HG03139 (cell line): ENCODE results near the gene SLC7A7.
"Not testable (repeated sequence)": the region's sequence is repeated elsewhere in the genome, so short reads cannot be mapped to it uniquely, and the experiment has no call there.

Experiments
- ATAC-seq: cut with Tn5 transposase; IDR thresholded peaks from one replicate; pipeline ENCODE4 v1.9.1; 2021; ENCODE audit not compliant: unreplicated experiment

SLC7A7 gene

DNA sequence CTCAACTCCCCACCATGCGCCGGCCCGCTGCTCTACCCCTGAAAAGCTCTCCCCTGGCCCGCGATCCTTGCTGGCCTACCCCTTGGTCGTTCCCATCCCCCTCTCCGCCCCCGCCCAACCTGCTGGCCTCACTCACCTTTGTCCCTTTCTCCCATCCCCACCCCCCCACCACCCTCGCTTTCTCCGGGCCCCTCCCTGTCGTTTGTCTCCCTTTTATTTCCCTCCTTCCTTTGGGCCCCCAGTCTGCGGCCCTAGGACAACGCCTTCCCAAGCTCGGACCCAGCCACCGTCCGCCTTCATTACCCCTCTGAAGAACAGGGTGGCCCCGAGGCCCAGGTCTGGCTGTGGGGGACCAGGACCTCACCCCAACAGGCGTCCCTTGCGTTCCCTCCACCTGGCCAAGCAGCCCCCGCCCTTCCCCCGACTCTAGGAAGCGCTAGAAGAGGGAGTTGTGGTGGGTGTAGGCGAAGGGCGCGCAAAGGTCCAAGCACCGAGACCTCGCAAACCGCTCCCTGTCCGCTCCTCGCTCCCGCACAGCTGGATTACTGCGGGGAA is 6.9 kb upstream of the SLC7A7 start:
- ATAC-seq: no peak

DNA sequence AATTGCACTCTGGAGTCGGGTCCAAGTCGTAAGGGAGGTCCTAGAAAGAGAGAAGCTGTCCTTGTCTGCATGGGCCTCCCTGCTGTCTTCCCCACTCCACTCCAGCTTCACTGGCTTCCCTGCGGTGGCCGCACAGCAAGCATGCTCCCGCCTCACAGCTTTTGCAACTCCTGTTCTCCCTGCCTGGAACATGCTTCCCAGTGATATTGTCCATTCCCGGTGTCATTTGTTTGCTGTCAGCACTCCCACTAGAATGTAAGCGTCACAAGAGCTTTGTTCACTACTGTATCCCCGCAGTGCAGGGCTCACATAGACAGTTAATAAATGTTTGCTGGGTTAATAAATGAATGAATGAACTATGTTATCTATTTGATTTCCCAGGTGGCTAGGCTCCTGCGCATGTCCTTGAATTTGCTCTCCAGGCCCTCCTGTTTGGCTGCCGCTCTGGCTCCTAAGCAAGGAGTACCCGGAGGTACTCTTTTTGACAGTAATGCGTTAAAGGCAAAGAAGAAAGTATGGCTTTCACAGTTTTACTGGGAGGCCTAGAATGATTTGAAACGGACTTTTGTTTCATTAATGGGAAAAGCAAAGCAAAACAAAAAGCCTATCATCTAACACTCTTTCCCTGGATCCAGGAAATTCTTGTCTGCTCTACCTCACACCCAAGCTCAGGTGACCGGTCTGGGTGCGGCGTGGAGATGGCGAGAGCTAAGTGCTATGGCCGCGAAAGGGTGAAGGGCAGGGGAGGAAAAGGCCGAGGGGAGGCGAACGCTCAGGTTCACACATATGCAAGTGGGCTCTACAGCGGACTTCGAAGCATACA is 6.2 kb upstream of the SLC7A7 start:
- no peak for ATAC-seq

DNA sequence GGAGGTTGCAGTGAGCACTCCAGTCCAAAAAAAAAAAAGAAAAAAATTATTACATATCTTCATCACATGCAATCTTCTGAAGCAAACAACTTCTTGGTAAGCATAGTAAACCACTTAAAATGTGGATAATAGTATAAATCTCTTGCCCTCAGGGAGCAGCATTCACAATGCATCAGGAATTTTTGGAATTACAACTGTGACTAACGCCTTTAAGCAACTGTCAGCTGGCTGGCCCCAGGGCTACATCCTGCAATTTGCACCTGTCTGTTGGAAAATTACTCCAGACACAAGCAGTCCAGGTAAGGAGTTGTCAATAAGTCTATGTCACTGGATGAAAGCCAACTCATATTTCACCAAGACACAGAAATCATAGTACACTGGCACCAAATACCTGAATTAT is 5.5 kb upstream of the SLC7A7 start:
- ATAC-seq: no peak

DNA sequence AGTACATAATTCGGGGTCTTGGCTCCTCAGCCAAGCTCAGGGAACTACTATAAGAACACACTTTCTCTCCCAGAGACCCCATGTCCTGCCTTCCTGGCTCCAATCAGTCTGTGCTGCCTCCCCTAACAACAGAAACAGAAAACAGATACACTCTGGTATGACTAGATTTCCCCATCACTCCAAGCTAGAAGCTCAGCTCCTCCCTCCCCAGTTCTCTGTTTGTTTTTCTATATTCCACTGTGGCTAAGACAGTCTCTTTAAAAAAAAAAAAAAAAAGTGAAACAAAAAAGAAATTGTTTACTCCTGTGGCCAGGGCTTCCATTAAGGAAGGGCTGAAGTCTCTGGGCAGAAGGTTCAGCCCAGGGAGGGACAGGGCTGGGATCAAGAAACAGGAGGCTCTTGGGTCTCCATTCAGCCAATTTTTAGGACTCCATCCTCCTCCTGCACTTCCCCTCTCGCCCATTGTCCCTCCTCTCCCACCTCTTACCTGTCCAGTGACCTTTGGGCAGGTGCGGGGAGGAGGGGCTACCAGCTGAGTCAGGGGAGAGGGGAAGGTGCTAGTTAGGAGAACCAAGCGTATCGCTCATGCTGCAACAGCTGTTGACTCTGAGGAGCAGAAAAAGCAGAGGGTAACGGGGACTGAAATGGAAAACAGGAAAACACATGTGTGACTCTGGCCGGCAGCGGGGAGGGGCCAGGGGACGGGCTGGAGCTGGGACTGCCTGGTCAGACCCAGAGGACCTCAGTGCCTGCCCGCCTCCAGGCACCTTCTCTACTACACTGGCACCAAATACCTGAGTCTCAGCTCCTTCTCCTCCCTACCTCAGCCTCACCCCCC is 4.1 kb upstream of the SLC7A7 start:
- no peak for ATAC-seq

DNA sequence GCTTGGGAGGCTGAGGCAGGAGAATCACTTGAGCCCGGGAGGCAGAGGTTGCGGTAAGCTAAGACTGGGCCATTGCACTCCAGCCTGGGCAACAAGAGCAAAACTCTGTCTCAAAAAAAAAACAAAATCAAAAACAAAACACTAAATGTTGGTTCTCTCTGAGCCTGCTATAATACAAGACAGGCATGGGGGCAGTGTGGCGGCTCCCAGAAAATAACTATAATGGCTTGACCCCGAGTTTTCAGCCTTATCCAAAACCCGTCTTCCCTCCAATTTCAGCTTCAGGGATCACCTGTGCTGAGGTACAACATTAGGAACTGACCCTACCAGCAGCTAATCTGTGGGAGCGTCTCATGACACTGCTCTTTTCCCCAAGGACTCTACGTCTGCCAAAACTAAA is 862 bp downstream of the SLC7A7 start:
- ATAC-seq: no peak

DNA sequence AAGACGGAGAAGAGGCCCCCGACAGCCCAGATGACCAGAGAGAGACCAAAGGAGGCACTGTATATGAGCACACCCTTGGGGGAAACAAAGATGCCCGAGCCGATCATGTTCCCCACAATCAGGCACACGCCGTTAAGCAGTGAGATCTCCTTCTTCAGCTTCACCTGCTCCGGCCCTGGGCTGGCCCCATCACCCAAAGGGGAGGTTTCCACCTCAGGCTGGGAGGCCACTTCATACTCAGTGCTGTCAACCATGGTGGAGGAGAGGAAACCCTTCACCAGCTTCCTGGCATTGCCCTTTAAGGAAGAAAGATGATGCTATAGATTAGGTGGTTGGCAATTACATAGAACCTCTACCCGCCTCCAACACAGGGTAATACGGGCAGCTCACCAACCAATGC is 2.1 kb downstream of the SLC7A7 start:
- ATAC-seq: no peak

DNA sequence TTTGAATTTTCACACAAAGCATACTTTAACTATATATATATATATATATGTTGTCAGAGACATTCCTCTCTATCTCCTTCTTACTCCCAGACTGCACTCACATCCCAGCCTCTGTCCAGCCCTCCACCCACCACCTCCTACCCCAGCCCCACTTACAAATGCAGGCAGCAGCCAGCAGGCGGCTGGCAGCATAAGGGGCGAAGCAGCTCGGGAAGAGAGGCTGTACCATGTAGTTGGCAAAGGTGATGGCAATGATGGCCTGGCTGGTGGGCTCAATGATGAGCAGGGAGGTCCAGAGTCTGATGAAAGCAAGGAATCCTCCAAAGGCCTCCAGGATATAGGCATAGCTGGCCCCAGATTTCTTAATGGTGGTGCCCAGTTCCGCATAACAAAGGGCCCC is 2.5 kb downstream of the SLC7A7 start:
- ATAC-seq: no peak

DNA sequence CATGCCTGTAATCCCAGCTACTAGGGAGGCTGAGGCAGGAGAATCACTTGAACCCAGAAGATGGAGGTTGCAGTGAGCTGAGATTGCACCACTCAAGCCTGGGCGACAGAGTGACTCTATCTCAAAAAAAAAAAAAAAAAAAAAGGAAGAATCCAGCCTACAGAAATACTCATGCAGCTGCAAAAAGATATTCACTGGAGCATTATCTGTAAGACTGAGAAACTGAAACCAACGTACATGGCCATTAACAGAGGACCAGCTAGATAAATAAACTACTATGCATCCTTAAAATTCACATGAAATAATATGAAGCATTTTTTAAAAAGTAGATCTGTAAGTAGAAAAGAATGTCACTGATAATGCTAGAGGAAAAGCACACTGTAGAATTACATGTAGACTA is 3.5 kb downstream of the SLC7A7 start:
- ATAC-seq: no peak

DNA sequence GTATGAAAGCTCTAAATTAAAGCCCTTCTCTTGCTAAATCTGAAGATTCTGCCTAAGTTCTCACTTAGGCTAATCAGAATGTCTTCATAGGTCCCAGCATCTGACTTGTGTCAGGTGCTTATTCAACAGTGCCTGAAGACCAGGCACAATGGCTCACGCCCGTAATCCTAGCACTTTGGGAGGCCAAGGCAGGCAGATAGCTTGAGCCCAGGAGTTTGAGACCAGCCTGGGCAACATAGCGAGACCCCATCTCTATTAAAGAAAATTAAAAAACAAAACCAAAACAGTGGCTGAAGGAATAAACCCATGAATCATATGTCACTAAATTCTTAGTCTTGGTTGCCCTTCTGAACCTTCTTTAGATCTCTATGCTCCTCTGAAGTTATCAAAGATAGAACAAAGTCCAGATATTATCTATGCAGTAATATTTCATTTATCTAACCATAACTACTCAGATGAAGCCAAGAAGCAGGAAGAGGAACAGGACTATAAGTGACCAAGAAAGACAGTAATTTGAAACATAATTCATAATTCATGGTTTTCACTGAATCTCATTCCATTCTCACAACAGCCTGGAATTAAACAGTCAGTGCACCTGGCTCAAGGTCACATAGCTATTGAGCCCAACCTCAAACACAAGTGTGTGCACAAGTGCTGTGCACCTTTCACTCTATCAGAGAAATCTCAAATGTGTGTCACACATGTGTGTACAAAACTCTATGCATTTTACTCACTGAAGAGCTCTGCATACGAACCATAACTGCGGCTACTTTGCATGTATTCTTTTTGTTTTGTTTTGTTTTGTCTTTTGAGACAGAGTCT is 6.6 kb downstream of the SLC7A7 start:
- no peak for ATAC-seq

DNA sequence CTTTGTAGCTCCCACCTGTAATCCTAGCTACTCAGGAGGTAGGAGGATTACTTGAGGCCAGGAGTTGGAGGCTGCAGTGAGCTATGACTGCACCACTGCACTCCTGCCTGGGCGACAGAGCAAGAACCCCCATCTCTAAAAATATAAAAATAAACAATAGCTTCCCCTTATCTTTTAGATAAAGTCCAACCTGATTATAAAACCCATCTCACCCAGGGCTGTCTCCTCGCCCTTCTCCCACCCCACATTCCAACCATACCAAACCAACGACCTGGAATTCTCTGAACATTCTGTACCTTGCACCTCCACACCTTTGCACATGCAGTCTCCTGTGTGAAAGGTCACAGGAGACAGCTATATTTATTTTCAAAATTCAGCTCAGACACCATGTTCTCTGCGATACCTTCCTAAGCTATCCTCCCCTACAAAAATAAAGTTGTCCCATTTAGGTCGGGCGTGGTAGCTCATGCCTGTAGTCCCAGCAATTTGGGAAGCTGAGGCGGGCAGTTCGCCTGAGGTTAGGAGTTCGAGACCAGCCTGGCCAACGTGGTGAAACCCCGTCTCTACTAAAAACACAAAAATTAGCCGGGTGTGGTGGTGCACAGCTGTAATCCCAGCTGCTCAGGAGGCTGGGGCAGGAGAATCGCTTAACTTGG is 7.7 kb downstream of the SLC7A7 start:
- no peak for ATAC-seq

DNA sequence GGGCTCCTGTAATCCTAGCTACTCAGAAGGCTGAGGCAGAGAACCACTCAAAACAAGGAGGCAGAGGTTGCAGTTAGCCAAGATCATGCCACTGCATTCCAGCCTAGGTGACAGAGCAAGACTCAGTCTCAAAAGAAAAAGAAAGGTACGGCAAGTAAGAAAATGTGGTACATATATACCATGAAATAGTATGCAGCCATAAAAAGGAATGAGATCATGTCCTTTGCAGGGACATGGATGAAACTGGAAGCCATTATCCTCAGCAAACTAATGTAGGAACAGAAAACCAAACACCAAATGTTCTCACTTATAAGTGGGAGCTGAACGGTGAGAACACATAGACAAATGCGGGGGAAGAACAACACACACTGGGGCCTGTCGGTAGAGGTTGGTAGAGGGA is 10.0 kb downstream of the SLC7A7 start:
- ATAC-seq: not testable (repeated sequence)

DNA sequence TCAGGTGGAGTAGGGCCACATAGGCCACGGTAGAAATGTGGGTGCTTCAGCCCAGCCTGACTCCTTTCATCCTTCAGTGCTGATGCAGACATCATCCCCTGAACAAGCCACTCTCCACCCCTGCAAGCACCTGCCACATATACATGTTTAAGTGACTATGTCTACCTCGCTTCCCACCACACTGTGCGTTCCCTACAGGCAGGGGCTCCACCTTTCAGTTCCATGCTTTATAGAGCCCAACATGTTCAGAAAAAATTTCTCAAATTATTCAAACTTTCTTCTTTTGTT is 11.6 kb downstream of the SLC7A7 start:
- ATAC-seq: no peak

DNA sequence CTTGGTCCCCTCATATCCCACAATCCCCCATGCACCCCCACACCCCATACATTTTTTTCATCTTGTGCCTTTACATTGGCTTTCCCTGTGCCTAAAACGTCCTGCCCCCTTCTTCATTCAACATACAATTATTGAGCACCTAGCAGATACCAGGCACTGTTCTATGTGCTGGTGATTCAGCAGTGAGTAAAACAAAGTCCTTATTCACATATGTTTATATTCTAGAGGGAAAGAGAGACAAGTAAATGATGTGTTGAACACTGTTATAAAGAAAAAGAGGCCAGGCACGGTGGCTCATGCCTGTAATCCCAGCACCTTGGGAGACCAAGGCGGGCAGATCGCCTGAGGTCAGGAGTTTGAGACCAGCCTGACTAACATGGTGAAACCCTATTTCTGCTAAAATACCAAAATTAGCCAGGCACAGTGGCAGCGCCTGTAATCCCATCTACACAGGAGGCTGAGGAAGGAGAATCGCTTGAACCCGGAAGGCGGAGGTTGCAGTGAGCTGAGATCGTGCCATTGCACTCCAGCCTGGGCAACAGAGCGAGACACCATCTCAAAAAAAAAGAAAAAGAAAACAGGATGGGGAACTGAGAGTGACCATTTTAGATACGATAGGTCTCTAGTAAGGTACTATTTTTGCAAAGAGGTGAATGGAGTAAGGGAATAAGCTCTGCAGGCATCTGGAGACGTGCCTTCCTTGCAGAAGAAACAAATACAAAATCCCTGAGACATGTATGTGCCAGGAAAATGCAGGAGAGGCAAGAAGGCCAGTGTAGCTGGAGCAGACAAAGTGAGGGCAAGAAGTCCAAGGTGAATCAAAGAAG is 12.2 kb downstream of the SLC7A7 start:
- no peak for ATAC-seq

DNA sequence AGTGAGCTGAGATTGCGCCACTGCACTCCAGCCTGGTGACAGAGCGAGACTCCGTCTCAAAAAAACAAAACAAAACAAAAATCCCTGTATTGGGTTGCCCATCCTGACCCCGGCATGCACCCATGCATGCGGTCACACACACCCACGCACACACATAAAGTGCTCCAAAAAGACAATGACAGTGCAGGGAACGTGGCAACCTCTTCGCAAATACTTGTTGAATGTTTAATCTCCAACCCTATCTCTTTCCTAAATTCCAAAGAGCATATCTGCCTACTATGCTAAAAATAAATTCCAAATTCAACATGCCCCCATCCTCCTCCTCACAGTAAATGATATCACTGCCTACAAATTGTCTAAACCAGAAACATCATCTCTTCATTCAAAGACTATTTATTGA is 13.5 kb downstream of the SLC7A7 start:
- no peak for ATAC-seq

DNA sequence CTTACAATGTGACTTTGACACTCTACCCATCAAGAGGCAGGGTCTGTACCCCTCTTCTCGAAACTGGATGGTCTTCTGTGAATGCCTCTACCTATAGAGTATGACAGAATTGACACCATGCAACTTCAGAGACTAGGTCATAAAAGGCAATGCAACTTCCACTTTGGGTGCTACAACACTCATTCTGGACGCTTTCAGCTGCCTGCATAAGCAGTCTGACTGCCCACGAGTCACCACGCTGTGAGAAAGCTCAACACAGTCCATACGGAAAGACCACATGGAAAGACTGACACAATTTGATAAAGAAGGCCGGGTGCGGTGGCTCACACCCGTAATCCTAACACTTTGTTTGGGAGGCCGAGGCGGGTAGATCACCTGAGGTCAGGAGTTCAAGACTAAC is 14.9 kb downstream of the SLC7A7 start:
- ATAC-seq: no peak

DNA sequence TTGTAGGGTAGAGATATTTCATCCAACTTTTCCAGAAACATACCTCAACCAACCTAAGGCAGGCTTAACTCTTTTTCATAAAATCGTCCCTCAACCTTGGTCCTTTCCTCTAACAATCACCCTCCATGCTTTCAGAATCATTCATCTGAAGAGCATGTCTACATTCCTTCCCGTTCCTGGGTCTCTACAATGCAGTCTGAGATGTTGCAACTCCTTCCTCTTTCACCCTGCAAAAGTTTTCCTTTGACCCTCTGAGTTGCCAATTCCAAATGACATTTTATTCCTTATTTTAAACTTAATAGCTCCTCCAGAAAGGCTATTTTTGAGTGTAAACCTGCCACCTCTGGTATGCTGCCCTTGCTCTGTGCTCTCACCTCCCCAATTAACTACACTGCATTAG is 16.7 kb downstream of the SLC7A7 start:
- no peak for ATAC-seq

DNA sequence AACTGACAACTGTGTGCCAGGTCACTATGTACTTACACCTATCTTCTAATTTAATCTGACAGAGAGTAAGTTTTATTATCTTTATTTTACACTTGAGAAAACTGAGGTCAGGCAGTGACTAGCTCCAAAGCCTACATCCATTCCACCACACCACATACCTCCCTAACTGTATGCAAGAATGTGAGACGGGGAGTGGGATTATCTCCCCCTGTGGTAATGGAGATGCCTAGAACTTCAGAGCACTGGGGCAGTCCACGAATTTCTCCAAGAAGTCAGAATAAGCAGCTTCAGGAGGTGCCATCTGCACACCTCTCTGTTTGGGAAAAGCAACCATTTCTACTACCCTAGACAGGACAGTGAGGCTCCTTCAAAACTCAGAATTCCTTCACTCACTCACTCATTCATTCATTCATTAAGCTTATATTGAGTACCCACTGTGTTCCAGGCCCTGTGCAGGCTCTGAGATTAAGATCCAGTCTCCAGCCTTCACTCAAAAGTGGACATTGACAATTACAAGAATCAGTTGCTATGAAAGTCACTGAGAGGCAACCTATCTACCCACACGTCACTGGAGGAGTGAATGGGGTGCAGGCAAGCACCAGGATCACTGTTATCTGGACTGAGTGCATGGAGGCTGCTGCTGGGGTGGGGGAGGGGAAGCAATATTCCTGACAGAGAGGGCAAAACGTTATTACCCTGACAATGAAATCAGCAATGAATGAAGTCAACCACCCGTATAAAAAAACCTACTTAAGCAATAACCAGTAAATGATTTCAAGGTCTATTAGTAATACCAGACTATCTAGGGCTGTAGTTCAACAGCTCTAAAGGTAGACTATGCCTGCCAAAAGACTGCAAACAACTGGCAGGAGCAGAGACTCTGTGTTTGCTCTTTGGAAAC is 18.0 kb downstream of the SLC7A7 start:
- ATAC-seq: no peak

DNA sequence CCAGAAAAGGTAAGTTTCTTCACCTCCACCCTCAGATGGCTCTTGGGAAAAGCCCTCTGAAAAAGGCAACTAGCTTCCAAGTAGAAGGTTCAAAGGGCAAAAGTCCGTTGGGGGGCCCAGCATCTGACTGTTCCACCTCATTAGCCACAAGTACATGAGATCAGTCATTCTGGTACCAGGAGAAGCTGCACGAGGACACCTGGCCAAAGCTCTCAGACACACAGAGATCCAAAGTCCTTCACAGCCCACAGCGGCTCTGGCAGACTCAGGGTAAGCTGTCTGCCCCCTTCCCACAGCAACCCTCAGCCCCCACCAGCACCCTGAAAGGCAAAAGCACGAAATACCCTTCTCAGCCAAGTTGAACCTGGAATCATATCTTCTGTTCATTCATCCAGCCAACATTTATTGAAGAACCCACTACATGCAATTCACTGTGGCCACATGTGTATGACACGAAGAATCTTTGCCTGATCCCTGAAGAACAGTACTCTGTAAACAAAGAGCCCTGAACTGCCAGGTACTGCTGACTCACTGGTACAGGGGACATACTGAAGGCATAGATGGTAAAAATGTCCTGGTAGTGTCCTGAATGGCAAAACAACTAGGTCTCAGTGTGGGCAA is 19.0 kb downstream of the SLC7A7 start:
- no peak for ATAC-seq

DNA sequence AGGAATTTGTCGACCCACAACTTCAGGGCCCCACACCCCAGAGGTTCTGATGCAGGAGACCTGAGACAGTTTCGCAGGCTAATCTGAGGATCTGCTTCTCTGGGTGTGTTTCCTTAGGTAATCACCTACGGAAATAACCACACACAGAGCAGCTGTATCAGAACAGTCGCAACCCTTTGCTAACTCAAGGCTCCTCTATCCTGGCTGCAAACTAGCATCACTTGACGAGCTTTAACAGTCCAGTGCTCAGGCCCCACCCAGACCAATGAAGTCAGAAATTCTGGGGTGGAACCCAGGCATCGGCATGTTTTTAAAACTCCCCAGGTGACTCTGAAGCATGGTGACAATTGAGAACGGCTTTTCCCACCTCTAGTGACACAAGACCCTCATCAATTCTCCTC is 20.7 kb downstream of the SLC7A7 start:
- ATAC-seq: no peak
